ENCODE data around the gene INO80.

The INO80 gene

DNA sequence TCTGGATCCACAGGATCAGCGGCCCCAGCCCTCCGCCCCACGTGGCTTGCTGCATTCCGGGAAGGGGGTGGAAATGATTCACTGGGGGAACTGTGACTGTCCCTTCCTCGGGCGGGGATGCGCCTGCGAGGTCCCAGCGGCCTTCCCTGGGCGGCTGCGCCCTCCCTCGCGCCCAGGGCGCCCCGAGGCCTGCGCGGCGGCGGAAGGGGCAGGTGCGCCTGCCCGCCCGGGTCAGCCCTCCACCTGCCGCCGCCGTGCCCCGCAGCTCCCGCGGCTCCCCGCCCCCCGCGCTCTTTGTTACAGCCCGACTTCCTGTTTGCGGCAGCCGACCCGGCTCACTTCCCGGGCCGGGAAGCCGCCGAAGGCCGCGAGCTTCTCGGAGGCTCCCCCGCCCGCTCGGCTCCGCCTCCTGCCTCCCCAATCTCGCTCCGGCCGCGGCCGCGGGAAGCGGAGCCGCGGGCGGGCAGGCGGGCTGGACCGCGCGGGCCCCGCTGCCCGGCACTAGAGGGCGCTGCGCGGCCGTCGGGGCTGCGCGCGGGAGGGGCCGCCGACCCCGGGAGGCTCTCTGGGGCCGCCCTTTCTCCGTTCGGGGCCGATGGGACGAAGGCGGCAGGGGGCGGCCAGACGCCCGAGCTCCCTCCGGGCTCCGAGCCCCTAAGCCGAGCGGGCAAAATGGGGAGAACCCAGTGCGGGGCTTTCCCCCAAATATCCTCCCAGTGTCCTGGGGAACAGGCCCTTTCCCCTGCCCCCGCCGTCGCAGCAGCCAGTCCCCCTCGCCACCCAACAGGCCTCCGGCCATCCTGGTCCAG lies 174.3 kb downstream of the INO80 start:
- DNase-seq, result no peak

DNA sequence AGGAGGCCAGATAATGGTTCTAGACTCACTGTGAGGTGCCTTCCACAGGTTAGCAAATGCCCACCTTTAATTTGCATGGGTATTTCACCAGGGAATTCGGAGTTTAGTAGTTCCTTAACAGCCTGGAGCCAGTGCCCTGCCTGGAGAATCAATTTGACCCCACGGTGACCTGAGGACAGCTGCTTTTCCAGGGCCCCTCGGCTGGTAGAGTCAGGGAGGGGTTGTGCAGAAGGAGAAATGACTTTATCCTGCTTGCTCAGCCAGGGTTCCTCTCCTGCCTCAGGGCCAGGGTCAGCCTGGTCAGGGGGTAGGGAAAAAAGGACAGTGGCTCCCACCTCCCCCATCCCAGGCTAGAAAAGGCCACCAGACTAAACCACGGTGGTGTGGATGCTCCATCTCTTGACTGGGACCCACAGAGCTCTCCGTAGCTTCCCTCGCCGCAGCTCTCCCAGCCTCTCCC lies 175.0 kb downstream of the INO80 start:
- DNase-seq, result no peak

DNA sequence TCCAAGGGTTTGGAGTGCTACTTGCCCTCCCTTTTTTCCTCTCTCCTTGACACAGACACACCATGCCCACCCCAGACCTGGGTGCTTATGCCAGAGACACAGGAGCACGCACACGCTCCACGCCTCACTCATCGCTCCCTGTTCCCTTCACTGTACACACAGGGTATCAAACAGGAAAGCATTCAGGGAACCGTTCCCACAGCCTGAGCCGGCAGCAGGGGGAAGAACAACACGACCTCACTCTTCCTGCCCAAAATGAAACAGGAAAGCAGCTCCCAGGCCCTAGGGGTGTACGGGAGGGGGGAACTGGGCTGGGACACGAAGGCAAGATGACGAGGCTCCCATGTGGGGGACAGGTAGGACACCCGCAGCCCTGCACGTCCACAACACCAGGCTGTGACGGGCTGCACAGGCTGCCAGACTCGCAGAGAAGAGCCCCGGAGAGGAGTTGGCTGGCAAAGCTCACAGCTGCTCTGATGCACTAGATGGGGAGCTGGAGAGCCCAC lies 175.7 kb downstream of the INO80 start:
- no peak for DNase-seq

DNA sequence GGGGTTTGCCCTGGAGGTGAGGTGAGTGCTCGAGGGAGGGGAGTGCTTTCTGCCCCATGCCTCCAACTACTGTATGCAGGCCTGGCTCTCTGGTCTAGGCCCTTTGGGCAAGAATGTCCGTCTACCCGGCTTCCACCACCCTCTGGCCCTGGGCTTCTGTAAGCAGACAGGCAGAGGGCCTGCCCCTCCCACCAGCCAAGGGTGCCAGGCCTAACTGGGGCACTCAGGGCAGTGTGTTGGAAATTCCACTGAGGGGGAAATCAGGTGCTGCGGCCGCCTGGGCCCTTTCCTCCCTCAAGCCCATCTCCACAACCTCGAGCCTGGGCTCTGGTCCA lies 177.6 kb downstream of the INO80 start:
- DNase-seq, result no peak

DNA sequence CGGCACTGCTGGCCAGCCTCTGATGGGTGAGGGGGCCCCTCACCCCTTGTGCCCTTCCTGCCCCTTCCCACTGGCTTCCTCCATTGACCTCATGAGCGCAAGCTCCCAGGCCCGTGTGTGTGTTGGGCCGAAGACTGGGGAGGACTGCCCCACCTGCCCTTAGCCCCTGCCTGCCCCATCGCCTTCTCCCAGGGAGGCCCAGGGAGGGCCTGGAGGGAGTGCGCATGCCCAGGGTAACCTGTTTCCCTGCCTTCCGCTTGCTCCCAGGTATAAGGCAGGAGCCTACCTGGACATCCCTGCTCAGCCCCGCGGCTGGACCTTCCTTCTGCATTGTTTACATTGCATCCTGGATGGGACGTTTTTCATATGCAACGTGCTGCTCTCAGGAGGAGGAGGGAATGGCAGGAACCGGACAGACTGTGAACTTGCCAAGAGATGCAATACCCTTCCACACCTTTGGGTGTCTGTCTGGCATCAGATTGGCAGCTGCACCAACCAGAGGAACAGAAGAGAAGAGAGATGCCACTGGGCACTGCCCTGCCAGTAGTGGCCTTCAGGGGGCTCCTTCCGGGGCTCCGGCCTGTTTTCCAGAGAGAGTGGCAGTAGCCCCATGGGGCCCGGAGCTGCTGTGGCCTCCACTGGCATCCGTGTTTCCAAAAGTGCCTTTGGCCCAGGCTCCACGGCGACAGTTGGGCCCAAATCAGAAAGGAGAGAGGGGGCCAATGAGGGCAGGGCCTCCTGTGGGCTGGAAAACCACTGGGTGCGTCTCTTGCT lies 178.1 kb downstream of the INO80 start:
- DNase-seq, result no peak

DNA sequence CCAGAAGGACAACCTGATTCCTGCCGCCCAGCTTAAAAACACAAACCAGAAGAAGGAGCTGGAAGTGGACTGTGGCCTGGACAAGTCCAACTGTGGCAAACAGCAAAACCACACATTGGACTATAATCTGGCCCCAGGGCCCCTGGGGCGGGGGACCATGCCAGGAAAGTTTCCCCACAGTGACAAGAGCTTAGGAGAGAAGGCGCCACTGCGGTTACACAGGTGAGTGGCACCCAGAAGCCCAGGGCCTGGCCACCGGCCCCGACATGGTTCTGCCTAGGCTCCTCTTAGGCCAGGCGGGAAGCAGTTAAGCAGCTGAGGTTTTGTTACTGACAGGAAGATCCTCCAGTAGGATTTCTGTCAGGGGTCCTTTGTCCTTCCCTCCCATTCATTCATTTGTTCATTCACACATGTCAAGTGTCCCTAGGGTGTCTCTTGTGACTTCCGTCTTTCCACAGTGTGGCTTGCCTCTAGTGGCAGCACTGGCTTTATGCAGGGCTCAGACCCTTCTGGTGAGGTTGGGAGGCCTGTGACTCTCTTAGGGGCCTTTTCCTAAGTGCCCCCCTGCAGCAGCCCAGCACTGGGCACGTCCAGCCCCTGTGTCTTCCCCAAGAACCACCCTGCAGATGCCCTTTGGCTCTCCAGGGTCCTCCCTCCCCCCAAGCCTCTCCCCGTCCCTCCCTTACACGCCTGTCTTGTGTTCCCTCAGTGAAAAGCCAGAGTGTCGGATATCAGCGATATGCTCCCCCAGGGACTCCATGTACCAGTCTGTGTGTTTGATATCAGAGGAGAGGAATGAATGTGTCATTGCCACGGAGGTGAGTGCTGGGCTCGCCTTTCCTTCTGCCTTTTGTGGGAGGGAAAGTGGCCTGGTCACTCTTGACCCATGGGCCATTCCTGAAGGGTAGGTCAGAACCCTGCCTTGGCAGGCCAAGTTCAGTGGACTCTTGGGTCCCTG lies 179.1 kb downstream of the INO80 start:
- DNase-seq, result no peak

DNA sequence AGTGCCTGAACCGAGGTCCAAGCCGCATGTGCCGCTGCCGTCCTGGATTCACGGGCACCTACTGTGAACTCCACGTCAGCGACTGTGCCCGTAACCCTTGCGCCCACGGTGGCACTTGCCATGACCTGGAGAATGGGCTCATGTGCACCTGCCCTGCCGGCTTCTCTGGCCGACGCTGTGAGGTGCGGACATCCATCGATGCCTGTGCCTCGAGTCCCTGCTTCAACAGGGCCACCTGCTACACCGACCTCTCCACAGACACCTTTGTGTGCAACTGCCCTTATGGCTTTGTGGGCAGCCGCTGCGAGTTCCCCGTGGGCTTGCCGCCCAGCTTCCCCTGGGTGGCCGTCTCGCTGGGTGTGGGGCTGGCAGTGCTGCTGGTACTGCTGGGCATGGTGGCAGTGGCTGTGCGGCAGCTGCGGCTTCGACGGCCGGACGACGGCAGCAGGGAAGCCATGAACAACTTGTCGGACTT lies 179.8 kb downstream of the INO80 start:
- no peak for DNase-seq

DNA sequence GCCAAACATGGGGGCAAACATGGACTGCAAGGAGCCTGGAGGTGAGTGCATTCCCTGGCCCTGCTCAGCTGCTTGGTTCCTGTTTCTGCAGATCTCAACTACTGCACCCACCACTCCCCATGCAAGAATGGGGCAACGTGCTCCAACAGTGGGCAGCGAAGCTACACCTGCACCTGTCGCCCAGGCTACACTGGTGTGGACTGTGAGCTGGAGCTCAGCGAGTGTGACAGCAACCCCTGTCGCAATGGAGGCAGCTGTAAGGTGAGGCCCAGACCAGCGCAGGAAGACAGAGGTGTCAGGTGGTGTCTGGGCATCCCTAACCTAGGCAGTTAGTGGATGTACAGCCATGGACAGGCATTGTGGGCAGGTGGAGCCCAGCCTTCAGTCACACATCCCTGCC lies 181.6 kb downstream of the INO80 start:
- no peak for DNase-seq

DNA sequence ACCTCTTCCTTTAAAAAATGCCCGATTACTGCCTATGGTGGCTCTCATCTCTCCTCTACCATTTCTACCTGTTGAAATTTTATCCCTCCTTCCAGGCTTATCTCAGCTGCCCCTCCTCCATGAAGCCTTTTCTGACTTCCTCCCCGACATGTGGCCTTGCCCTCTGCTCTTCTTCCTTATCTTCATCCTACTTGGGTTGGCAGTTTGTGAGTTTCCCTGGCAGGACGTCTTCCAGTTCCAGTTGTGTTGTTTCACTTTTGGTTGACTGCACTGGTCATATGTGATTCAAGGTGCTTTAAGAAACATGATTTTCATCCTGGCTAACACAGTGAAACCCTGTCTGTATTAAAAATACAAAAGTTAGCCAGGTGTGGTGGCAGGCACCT lies 182.6 kb downstream of the INO80 start:
- DNase-seq, result no peak

DNA sequence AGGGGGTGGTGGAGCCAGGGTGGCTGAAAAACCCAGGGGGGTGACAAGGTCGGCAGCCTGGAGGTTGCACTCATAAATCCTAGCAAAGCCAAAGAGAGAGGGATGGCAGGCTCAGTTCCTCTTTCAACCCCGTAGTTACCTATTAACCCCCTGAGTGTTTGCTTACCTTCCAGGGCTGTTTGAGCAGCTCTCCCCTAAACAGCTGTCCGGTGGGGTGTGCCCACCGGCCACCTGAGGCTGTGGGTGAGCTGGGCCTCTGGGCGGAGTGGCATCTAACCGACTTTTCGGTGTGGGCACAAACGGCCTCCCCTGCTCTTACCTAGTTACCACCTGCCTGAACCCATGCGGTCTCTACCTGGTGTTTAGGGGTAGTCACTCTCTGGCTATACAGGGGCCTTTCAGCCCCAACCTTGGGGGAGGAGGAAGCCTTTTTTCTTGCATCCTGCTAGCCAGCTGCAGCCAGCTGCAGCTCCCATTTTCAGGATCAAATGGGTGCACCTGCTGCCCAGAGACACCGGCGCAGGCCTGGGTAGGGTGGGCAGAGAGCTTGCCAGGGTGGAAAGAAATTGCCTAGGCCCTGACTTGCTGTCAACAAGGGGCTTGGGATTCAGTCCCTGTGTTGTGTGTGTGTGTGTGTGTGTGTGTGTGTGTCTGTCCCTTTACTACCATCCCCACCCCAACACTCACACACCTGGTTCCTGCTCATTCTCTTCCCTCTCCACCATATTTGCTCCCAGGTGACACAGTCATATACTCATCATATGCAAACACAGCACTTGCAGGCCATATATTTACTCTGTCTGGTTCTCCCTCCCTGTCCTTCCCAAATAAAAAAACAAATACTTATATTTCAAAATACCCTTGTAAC lies 183.2 kb downstream of the INO80 start:
- no peak for DNase-seq

DNA sequence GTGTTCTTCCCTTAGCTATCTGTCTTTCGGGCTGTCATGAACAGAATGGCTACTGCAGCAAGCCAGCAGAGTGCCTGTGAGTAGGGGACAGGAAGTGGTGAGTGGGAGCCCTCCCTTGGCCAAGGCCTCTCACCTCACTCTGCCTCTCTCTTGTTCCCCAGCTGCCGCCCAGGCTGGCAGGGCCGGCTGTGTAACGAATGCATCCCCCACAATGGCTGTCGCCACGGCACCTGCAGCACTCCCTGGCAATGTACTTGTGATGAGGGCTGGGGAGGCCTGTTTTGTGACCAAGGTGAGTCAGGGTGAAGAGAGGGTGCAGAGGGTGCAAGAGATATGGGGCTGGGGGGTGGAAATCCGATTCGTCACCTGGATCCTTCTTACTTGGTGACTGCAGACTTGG lies 183.9 kb downstream of the INO80 start:
- DNase-seq, result no peak

DNA sequence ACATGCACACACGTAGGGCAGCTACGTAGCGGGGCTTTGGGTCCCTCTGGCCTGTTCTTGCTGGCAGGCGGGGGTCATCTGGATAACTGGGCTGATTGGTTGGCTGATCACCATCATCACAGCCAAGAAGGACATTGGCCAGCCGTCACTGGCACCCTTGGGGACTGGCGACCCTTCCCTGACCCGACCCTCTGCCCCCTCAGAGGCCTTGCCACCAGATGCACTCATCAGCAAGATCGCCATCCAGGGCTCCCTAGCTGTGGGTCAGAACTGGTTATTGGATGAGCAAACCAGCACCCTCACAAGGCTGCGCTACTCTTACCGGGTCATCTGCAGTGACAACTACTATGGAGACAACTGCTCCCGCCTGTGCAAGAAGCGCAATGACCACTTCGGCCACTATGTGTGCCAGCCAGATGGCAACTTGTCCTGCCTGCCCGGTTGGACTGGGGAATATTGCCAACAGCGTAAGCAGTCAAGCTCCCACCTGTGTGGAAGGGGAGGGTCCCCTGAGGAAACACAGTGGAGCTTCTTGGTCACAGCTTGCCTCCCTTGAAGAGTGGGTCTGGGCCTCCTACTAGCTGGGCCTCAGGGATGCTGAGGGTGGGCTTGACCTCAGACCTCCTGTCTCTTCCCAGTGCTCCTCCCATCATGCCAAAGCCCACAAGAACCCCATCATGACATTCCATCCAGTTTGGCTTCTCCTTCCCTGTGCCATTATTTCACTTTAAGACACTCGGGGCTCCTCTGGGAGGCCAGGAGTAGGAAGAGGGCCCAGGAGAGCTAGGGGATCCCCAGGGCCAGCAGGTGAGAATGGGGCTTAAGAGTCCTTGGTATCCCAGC lies 184.6 kb downstream of the INO80 start:
- no peak for DNase-seq

DNA sequence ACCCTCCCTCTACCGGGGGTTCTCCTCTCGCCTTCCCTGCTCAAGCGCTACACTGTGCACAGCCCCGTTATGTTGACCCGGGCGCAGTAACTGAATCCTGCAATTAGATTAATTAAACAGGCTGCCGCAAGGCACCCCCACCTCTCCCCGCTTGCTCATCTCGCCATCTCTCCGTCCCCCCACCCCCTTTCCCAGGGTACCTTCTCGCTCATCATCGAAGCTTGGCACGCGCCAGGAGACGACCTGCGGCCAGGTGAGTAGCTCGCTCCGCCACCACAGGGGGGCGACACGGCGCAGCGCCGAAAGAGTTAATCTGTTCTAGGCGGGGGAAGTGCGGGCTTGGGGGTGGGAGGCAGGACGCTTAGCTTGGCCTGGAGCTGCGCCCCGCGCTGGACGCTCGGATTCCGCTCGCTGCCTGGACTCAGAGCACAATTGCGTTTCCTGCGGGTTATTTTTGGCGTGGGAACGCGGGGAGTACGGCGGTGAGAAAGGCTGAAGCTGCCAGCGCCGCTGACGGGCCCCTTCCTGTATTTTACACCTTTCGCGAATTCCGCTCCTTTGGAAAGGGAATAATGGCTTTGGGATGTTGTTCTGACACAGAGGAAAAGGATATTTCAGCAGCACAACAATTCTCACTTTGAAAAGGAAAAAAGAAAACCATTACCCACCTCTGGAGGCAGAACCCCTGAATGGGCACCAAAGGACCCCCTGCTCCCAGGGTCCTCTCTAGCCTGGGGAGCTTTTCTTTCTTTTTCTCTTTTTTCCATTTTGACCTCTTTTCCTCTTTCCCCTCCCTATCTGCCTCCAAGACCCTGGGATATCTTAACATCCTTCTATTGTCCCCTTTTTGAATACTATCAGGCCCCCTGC lies 185.4 kb downstream of the INO80 start:
- no peak for DNase-seq

DNA sequence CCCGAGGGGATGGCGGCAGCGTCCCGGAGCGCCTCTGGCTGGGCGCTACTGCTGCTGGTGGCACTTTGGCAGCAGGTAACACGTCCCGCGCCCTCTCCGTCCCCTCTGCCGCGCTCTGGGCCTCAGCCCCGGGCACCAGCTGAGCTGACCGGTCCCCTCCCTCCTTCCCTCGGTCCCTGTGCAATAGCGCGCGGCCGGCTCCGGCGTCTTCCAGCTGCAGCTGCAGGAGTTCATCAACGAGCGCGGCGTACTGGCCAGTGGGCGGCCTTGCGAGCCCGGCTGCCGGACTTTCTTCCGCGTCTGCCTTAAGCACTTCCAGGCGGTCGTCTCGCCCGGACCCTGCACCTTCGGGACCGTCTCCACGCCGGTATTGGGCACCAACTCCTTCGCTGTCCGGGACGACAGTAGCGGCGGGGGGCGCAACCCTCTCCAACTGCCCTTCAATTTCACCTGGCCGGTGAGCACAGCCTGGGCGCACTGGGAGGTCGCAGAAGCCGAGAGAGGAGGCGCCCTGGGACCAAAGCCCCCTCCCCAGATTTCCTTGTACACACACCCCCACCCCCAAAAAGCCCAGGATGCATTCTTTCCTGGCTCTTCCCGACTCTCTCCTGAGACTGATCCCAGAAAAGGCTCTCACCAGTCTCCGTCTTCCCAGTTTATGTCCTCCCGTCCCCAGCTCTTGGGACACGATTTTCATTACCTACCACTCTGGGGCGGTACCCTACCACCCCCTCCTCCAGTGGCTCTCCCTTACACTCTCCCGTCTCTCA lies 186.2 kb downstream of the INO80 start:
- DNase-seq, result no peak

Data from NCI-H2081 treated with DMSO at 0.1 percent for 48 hours (cell line).